Astrocyte (in vitro differentiated cells and primary cell): ENCODE measurements around the gene ERN1. TPM values are rescaled to one million over a fixed set of nuclear protein-coding genes. Genes with fewer than 3 reads are reported as not detected.

Experiments
- DNase-seq: peaks from one replicate; pipeline ENCODE4 v3.0.0-alpha.2; 2010; ENCODE audit warnings: low read depth
- FAIRE-seq: peaks from 2 replicates; lab custom pipeline; 2011; peaks lifted over from hg19 to GRCh38; lab: Jason Lieb, UNC
- H2AFZ ChIP-seq: 2 replicates; pipeline ENCODE4 v1.6.0; 2012; ENCODE audit warnings: low read depth, low read length, inconsistent platforms
- H3K27ac ChIP-seq: 2 replicates; pipeline ENCODE4 v1.5.1; 2011; ENCODE audit warnings: low read depth, low read length, inconsistent platforms
- H3K27me3 ChIP-seq: 2 replicates; pipeline ENCODE4 v1.6.0; 2011; ENCODE audit warnings: low read length, inconsistent platforms; ENCODE audit not compliant: insufficient read depth
- H3K36me3 ChIP-seq: 2 replicates; pipeline ENCODE4 v1.5.1; 2011; ENCODE audit warnings: low read length, inconsistent platforms; ENCODE audit not compliant: insufficient read depth
- H3K4me1 ChIP-seq: 2 replicates; pipeline ENCODE4 v1.5.1; 2011; ENCODE audit warnings: low read length, inconsistent platforms; ENCODE audit not compliant: insufficient read depth
- H3K4me2 ChIP-seq: 2 replicates; pipeline ENCODE4 v1.6.0; 2012; ENCODE audit warnings: low read length, inconsistent platforms
- H3K4me3 ChIP-seq: 2 replicates; pipeline ENCODE4 v1.5.1; 2011; ENCODE audit warnings: low read depth, mild to moderate bottlenecking, low read length, inconsistent platforms; ENCODE audit not compliant: insufficient read depth
- H3K79me2 ChIP-seq: 2 replicates; pipeline ENCODE4 v1.6.0; 2012; ENCODE audit warnings: mild to moderate bottlenecking, low read length, inconsistent platforms; ENCODE audit not compliant: insufficient read depth
- H3K9ac ChIP-seq: 2 replicates; pipeline ENCODE4 v1.6.0; 2012; ENCODE audit warnings: mild to moderate bottlenecking, low read length, inconsistent platforms
- H3K9me3 ChIP-seq: 2 replicates; pipeline ENCODE4 v1.5.1; 2012; ENCODE audit warnings: low read depth, mild to moderate bottlenecking, low read length, inconsistent platforms; ENCODE audit not compliant: insufficient read depth
- H4K20me1 ChIP-seq: 2 replicates; pipeline ENCODE4 v1.6.0; 2012; ENCODE audit warnings: low read length, inconsistent platforms; ENCODE audit not compliant: insufficient read depth
- H3K27ac Mint-ChIP-seq: one replicate; pipeline ENCODE4 v1.8.0; 2021; ENCODE audit warnings: mild to moderate bottlenecking, mixed read lengths; ENCODE audit not compliant: unreplicated experiment
- H3K27me3 Mint-ChIP-seq: one replicate; pipeline ENCODE4 v1.8.0; 2021; ENCODE audit warnings: low read depth, mixed read lengths; ENCODE audit not compliant: unreplicated experiment
- H3K36me3 Mint-ChIP-seq: one replicate; pipeline ENCODE4 v1.8.0; 2021; ENCODE audit warnings: low read depth, mixed read lengths; ENCODE audit not compliant: unreplicated experiment
- H3K4me1 Mint-ChIP-seq: one replicate; pipeline ENCODE4 v1.8.0; 2021; ENCODE audit warnings: low read depth, mixed read lengths; ENCODE audit not compliant: unreplicated experiment
- H3K4me3 Mint-ChIP-seq: one replicate; pipeline ENCODE4 v1.8.0; 2021; ENCODE audit warnings: mild to moderate bottlenecking, moderate library complexity, mixed read lengths; ENCODE audit not compliant: unreplicated experiment
- H3K9me3 Mint-ChIP-seq: one replicate; pipeline ENCODE4 v1.8.0; 2021; ENCODE audit warnings: mild to moderate bottlenecking, mixed read lengths; ENCODE audit not compliant: unreplicated experiment
- CTCF ChIP-seq: IDR thresholded peaks from 2 replicates; pipeline ENCODE4 v1.5.1; 2011; ENCODE audit warnings: low read depth, mild to moderate bottlenecking, inconsistent platforms, low read length, moderate library complexity; ENCODE audit not compliant: insufficient read depth
- EZH2 ChIP-seq: IDR thresholded peaks from 2 replicates; pipeline ENCODE4 v1.6.1; 2012; ENCODE audit warnings: mild to moderate bottlenecking, low read length, inconsistent platforms; ENCODE audit not compliant: insufficient read depth
- total RNA-seq: library from RNA; stranded (reverse); gene quantifications from 2 replicates; pipeline ENCODE4 v1.2.1, GENCODE V29; 2021

ERN1 gene
- total RNA-seq, 1 donor from 2014 or later = 11.7 TPM

- TF ChIP-seq EZH2 (no peak), CTCF (no peak)
- H3K9me3 Mint-ChIP-seq = no peaks in the 10 kb centered on the region
- FAIRE-seq = no peak
Measured at GRCh38 chr17:63993368-63993985, 136.5 kb downstream of the ERN1 start.

GRCh38 chr17:63991611-63992010 is 138.3 kb downstream of the ERN1 start:
- TF ChIP-seq EZH2 = no peak
- TF ChIP-seq CTCF = no peak
- Mint-ChIP-seq H3K27ac (no peak overlapping the region), H3K9me3 (no peaks in the 10 kb centered on the region), H3K36me3 (no peaks in the 10 kb centered on the region), H3K27me3 (peaks cover 51% of the 10 kb centered on the region), H3K4me1 (no peaks in the 10 kb centered on the region), H3K4me3 (no peak overlapping the region)
- Histone ChIP-seq H3K4me2 (no peak overlapping the region), H4K20me1 (no peaks in the 10 kb centered on the region), H3K27me3 (peaks cover 27% of the 10 kb centered on the region), H3K36me3 (no peaks in the 10 kb centered on the region), H3K4me1 (no peaks in the 10 kb centered on the region), H3K9ac (no peak overlapping the region), H3K79me2 (no peaks in the 10 kb centered on the region), H3K27ac (no peak overlapping the region), H3K4me3 (no peak overlapping the region), H3K9me3 (no peaks in the 10 kb centered on the region), H2AFZ (no peak overlapping the region)
- no peak for DNase-seq
- no peak for FAIRE-seq

More at GRCh38 chr17:63993368-63993985, 136.5 kb downstream of the ERN1 start:
- Mint-ChIP-seq H3K27me3 (peaks cover 62% of the 10 kb centered on the region), H3K27ac (no peak overlapping the region), H3K4me3 (no peak overlapping the region), H3K36me3 (no peaks in the 10 kb centered on the region), H3K4me1 (no peaks in the 10 kb centered on the region)
- H3K4me2 ChIP-seq = no peak overlapping the region
- H3K9ac ChIP-seq = no peak overlapping the region
- H3K4me1 ChIP-seq = no peaks in the 10 kb centered on the region
- DNase-seq = no peak
- no peaks in the 10 kb centered on the region for H3K36me3 ChIP-seq
- no peak overlapping the region for H3K27ac ChIP-seq
- H4K20me1 ChIP-seq = no peaks in the 10 kb centered on the region
- H3K9me3 ChIP-seq = no peaks in the 10 kb centered on the region
- H3K79me2 ChIP-seq = no peaks in the 10 kb centered on the region
- H2AFZ ChIP-seq = no peak overlapping the region
- H3K4me3 ChIP-seq = no peak overlapping the region
- peaks cover 37% of the 10 kb centered on the region for H3K27me3 ChIP-seq

DNA sequence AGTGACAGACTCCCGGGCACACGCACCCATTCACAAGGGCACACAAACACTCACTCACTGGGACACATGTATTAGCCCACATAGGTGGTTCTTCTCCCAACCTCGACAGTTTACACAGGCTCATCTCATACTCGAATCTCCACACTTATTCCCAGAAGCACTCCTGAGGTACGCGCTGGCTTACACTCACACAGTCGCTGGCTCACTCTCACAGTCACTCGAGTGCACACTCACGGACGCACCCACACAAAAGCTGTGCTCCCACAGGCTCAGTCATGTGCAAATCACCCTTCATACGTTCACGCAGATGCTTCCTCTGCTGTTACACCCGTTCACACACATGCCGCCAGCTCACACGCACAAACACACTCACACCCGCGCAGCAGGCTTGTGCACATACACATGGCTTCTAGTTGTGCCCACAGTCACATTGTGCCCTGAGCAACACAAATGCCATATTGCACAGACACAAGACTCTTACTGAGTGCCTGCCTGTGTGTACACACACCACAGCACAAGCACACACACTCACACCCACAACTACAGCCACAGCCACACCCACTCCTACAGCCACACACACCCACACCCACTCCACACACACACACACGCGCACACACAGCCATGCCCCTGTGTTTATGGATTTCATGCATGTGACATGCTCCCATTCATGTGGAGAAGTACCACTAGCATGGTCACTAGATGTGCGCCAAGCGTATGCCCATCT is 140.2 kb downstream of the ERN1 start:
- no peak for FAIRE-seq
- TF ChIP-seq CTCF (no peak), EZH2 (peak; percentile 54)
- DNase-seq = no peak
- no peak overlapping the region for H3K4me3 ChIP-seq
- H3K4me1 Mint-ChIP-seq = no peaks in the 10 kb centered on the region
- peak overlapping the region; percentile 34 for H3K4me3 Mint-ChIP-seq
- no peak overlapping the region for H2AFZ ChIP-seq
- H3K79me2 ChIP-seq = no peaks in the 10 kb centered on the region
- H3K36me3 ChIP-seq = no peaks in the 10 kb centered on the region
- no peaks in the 10 kb centered on the region for H4K20me1 ChIP-seq
- H3K27me3 ChIP-seq = peaks cover 16% of the 10 kb centered on the region
- no peak overlapping the region for H3K27ac Mint-ChIP-seq
- peaks cover 6% of the 10 kb centered on the region for H3K4me1 ChIP-seq
- no peaks in the 10 kb centered on the region for H3K9me3 Mint-ChIP-seq
- peaks cover 40% of the 10 kb centered on the region for H3K27me3 Mint-ChIP-seq
- no peaks in the 10 kb centered on the region for H3K9me3 ChIP-seq
- H3K4me2 ChIP-seq = no peak overlapping the region
- no peaks in the 10 kb centered on the region for H3K36me3 Mint-ChIP-seq
- H3K9ac ChIP-seq = no peak overlapping the region
- no peak overlapping the region for H3K27ac ChIP-seq
